ENCODE measurements around the gene BARX2. TPM values are rescaled to one million over a fixed set of nuclear protein-coding genes. Genes with fewer than 3 reads are reported as not detected.

The BARX2 gene
- total RNA-seq, 1 donor from 2014 or later, result not detected

GRCh38 chr11:129447654-129448239, 72.1 kb downstream of the BARX2 start:
- Mint-ChIP-seq H3K36me3 (ENCODE audit: low read depth) (peaks cover 12% of the 10 kb centered on the region), H3K9me3 (peaks cover 11% of the 10 kb centered on the region), H3K27ac (ENCODE audit: unreplicated experiment) (no peak overlapping the region), H3K4me3 (no peak overlapping the region), H3K4me1 (peaks cover 31% of the 10 kb centered on the region), H3K27me3 (ENCODE audit: low read depth) (no peaks in the 10 kb centered on the region)
- no peak for DNase-seq (ENCODE audit: low read depth, low spot score)
- no peak for TF ChIP-seq CTCF (conservative IDR thresholded peaks at IDR 0.05)

- no peak for TF ChIP-seq CTCF (conservative IDR thresholded peaks at IDR 0.05)
- H3K9me3 Mint-ChIP-seq, result peaks cover 11% of the 10 kb centered on the region
- no peak for DNase-seq (ENCODE audit: low read depth, low spot score)
- no peaks in the 10 kb centered on the region for H3K27me3 Mint-ChIP-seq (ENCODE audit: low read depth)
- H3K4me3 Mint-ChIP-seq, result no peak overlapping the region
- peaks cover 12% of the 10 kb centered on the region for H3K36me3 Mint-ChIP-seq (ENCODE audit: low read depth)
- peaks cover 40% of the 10 kb centered on the region for H3K4me1 Mint-ChIP-seq
- H3K27ac Mint-ChIP-seq (ENCODE audit: unreplicated experiment), result no peak overlapping the region
Observed at GRCh38 chr11:129451524-129451923, 75.9 kb downstream of the BARX2 start.

- peaks cover 42% of the 10 kb centered on the region for H3K4me1 Mint-ChIP-seq
- no peaks in the 10 kb centered on the region for H3K27me3 Mint-ChIP-seq (ENCODE audit: low read depth)
- H3K36me3 Mint-ChIP-seq (ENCODE audit: low read depth), result peaks cover 4% of the 10 kb centered on the region
- TF ChIP-seq CTCF (conservative IDR thresholded peaks at IDR 0.05), result no peak
- no peak overlapping the region for H3K4me3 Mint-ChIP-seq
- DNase-seq (ENCODE audit: low read depth, low spot score), result no peak
- peaks cover 5% of the 10 kb centered on the region for H3K9me3 Mint-ChIP-seq
- H3K27ac Mint-ChIP-seq (ENCODE audit: unreplicated experiment), result no peak overlapping the region
Observed at GRCh38 chr11:129453293-129453721, 77.7 kb downstream of the BARX2 start.

GRCh38 chr11:129455101-129455500, 79.5 kb downstream of the BARX2 start:
- Mint-ChIP-seq H3K27ac (ENCODE audit: unreplicated experiment) (no peak overlapping the region), H3K36me3 (ENCODE audit: low read depth) (no peaks in the 10 kb centered on the region), H3K4me1 (peaks cover 52% of the 10 kb centered on the region), H3K4me3 (no peak overlapping the region), H3K27me3 (ENCODE audit: low read depth) (no peaks in the 10 kb centered on the region), H3K9me3 (no peaks in the 10 kb centered on the region)
- no peak for TF ChIP-seq CTCF (conservative IDR thresholded peaks at IDR 0.05)
- no peak for DNase-seq (ENCODE audit: low read depth, low spot score)

- Mint-ChIP-seq H3K27me3 (ENCODE audit: low read depth) (no peaks in the 10 kb centered on the region), H3K27ac (ENCODE audit: unreplicated experiment) (no peak overlapping the region), H3K4me3 (no peak overlapping the region), H3K9me3 (no peaks in the 10 kb centered on the region), H3K36me3 (ENCODE audit: low read depth) (no peaks in the 10 kb centered on the region), H3K4me1 (peaks cover 49% of the 10 kb centered on the region)
- DNase-seq (ENCODE audit: low read depth, low spot score), result no peak
- no peak for TF ChIP-seq CTCF (conservative IDR thresholded peaks at IDR 0.05)
Observed at GRCh38 chr11:129455756-129456655, 80.4 kb downstream of the BARX2 start.
